Anterior cingulate cortex (tissue), 58 donors: Measurements from ENCODE around the gene FBXO42.

Experiments used
- DNase-seq, 58 donors: peaks; one replicate each; lab custom pipeline; 2025; lab: John Stamatoyannopoulos, UW

The FBXO42 gene

DNA sequence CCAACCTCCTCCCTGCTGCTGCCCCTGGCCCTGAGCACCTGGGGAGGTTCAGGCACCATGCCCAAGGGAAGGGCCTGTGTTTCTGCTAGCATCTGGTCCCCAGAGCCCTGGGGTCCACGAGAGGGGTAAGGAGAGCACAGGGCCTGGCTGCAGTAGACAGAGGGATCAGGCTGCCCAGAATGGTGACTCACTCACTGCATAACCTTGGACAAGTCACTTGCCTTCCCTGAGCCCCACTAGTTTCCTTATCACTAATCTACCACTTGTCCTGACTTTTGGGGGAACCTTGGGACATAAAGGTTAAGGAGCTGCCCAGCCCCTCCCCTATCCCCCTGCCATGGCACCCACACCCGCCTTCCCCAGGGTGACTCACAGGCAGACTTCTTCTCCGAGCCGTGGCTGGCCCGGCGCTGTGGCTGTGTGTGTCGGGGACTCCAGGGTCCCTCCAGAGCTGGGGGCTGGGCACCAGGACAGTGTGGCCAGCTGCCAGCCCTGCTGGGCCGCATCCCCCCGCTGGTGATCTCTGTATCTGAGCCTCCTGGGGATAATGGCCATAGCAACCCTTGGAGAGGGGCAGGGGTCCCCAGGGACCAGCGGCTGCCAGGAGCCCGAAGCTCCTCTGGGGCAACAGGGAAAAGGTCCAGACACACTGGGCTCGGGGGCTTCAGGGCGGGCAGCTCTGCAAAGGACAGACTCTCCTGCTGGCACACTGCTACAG is 143.9 kb downstream of the FBXO42 start:
- no peak for DNase-seq

- DNase-seq: no peak
Measured at GRCh38 chr1:16207318-16208269, 144.7 kb downstream of the FBXO42 start.

DNA sequence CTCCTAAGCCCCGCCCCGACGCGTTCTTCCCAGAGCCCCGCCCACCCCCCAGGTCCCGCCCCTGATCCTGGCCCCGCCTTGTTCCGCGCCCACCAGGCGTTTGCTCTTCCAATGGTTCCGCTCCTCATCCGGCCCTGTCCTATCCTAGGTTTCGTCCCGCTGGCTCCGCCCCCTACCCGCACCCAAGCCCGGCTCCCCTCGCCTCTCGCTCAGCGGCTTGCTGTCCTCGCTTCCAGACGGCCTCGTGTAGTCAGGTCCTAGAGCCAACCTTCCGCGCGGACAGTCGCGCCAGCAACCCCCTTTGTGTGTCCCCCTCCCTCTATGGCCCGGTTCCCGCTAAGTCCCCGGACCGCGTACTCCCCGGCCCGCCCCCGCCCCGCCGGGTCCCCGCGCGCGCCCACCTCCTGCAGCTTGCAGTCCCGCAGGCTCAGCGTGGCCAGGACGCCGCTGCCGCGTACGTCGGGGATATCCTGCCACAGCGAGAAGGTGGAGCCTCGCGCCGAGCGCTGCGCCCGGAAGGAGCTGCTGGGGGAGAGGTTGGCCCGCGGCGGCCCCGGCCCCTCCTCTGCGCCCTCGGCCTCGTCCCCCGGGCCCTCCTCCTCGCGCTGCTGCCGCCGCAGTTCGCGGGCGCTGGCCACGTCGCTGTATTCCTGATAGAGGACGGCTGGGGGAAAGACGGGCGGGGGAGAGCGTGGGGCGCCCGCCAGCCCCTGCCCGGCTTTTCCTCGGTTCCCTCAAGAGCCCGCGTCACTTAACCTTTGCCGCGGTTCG is 145.5 kb downstream of the FBXO42 start:
- peak; percentile 16 to 93 (median 86) for DNase-seq

GRCh38 chr1:16205891-16206546 is 146.3 kb downstream of the FBXO42 start:
- peak in 1 of 58 donors; percentile 29 for DNase-seq

GRCh38 chr1:16205334-16205671 is 147.0 kb downstream of the FBXO42 start:
- no peak for DNase-seq

- no peak for DNase-seq
Measured at GRCh38 chr1:16204634-16205333, 147.5 kb downstream of the FBXO42 start.

DNA sequence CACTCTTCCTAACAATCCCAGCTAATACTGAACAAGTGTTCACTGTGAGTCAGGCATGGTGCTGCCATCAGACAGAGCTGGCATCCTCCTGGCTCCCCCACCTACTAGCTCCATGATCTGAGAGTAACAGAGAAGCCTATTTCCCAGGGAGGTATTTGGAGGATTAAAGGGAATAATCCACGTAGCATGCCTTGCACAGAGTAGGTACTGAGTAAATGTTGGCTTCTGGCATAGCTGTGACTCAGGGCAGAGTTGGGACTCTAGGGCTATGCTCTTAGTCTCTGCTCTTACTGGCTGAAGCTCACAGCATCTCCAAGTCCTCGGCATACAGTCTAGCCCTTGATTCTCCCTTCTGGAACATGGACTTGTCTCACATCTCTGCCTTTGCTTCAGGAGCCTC is 148.1 kb downstream of the FBXO42 start:
- DNase-seq: no peak

GRCh38 chr1:16203550-16203949 is 148.7 kb downstream of the FBXO42 start:
- no peak for DNase-seq

DNA sequence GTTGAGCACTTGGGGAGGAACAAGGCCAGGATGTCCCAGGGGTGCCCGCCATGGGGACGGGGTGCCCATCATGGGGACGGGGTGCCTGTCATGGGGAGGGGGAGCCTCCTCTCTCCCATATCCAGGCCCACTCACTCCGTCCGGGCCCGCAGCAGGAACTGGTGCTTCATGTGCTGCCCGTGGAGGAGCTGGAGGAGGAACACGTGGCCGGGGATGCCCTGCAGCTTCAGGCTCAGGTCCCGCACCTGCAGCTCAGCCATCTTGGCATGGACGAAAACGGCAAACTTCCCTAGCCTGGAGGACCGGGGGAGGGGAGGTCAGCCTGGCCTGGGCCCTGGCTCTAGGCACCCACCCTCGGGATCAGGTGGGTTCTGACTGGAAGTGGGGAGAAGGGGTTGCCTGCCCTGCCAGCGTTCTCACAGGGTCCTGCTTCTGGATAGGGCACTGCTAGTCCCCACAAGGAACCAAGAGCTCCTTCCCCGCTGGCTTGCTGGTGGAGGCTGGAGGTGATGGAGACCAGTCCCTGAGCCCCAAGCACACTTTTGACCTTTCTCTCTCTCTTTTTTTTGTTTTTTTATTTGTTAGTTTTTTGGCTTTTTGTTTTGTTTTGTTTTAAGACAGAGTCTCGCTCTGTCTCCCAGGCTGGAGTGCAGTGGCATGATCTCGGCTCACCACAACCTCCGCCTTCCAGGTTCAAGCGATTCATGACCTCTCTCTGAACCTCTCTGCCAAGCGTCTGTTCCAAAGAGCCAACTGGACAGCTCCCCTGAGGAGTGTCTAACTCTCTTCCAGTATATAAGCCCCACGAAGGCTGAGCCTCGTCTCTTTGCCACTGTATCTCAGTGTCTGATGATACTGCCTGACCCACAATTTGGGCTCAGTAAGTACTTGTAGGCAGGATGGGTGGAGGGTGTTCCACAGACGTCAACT is 149.7 kb downstream of the FBXO42 start:
- DNase-seq: no peak

- DNase-seq: no peak
Measured at GRCh38 chr1:16199700-16200099, 152.6 kb downstream of the FBXO42 start.

- DNase-seq: no peak
Measured at GRCh38 chr1:16199157-16199501, 153.2 kb downstream of the FBXO42 start.

- no peak for DNase-seq
Measured at GRCh38 chr1:16198444-16199156, 153.7 kb downstream of the FBXO42 start.

DNA sequence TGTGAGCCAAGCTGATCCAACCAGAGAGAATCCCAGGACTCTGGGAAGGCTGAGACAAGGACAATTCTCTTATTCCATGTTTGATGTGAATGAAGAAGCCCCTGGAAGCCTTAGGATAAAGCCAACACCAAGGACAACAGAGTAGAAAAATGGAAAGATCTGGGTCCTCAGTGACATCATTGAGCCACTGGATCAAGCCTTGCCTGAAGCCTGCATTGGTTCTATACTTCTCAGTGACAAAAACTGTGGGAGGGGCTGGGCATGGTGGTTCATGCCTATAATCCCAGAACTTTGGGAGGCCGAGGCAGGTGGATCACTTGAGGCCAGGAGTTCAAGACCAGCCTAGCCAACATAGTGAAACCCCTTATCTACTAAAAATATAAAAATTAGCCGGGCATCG is 155.4 kb downstream of the FBXO42 start:
- no peak for DNase-seq
